Common myeloid progenitor, CD34-positive (primary cell): ENCODE results near the gene PADI3.
A peak's percentile ranks its signal among the peaks of the same experiment; 100 is the strongest.

Experiments
- CTCF ChIA-PET: fragments of 350-600 bp; sonication (Branson Sonifier 250); formaldehyde crosslinking; loops from one replicate; lab custom pipeline; 2021; ENCODE audit warnings: antibody characterized with exemption; lab: Charles Lee
- POLR2A ChIA-PET: fragments of 350-600 bp; sonication (Branson Sonifier 250); formaldehyde crosslinking; loops from one replicate; lab custom pipeline; 2021; ENCODE audit warnings: antibody characterized with exemption; lab: Charles Lee
- DNase-seq, 3 donors: peaks; one replicate each; pipeline versions ENCODE4 v3.0.0 to v3.0.0-alpha.2; 2013
- H3K27ac ChIP-seq, 2 experiments: 1 replicate in 1 of 2; 2 replicates in 1 of 2; pipeline ENCODE4 v1.7.0; 2013; ENCODE audit warnings: inconsistent platforms in 2 of 2, low read length in 2 of 2, mild to moderate bottlenecking in 2 of 2, low read depth in 1 of 2, moderate library complexity in 1 of 2; ENCODE audit not compliant: severe bottlenecking in 2 of 2, insufficient read depth in 1 of 2, poor library complexity in 1 of 2
- H3K27me3 ChIP-seq, 5 experiments: replicated peaks in 2 of 5; 1 replicate in 3 of 5; 2 replicates in 2 of 5; pipeline versions ENCODE4 v1.6.1 to v1.7.0; 2013; ENCODE audit warnings: low read length in 4 of 5, mild to moderate bottlenecking in 2 of 5, moderate library complexity in 2 of 5, inconsistent platforms in 1 of 5; ENCODE audit not compliant: insufficient read depth in 5 of 5, control insufficient read depth in 4 of 5
- H3K36me3 ChIP-seq, 4 experiments: 1 replicate in 2 of 4; 2 replicates in 2 of 4; pipeline versions ENCODE4 v1.6.1 to v1.7.0; 2013; ENCODE audit warnings: low read length in 3 of 4, control low read depth in 1 of 4, mild to moderate bottlenecking in 1 of 4; ENCODE audit not compliant: control insufficient read depth in 4 of 4, insufficient read depth in 4 of 4
- H3K4me1 ChIP-seq, 4 experiments: 1 replicate in 3 of 4; 2 replicates in 1 of 4; pipeline versions ENCODE4 v1.6.1 to v1.7.1; 2013; ENCODE audit warnings: low read length in 3 of 4, mild to moderate bottlenecking in 3 of 4, control low read depth in 1 of 4, inconsistent platforms in 1 of 4, moderate library complexity in 1 of 4; ENCODE audit not compliant: control insufficient read depth in 4 of 4, insufficient read depth in 4 of 4; ENCODE audit errors: control extremely low read depth in 1 of 4
- H3K4me3 ChIP-seq, 7 experiments: 1 replicate in 4 of 7; 2 replicates in 3 of 7; pipeline versions ENCODE4 v1.5.1 to v1.7.0; 2013; ENCODE audit warnings: mild to moderate bottlenecking in 7 of 7, low read length in 6 of 7, moderate library complexity in 6 of 7, inconsistent platforms in 2 of 7, low read depth in 2 of 7, control low read depth in 1 of 7; ENCODE audit not compliant: insufficient read depth in 4 of 7, control insufficient read depth in 1 of 7; ENCODE audit errors: extremely low read depth in 1 of 7
- H3K9me3 ChIP-seq, 5 experiments: 1 replicate in 4 of 5; 2 replicates in 1 of 5; pipeline versions ENCODE4 v1.6.1 to v1.7.1; 2013; ENCODE audit warnings: low read length in 4 of 5, mild to moderate bottlenecking in 2 of 5, inconsistent platforms in 1 of 5, low read depth in 1 of 5, moderate library complexity in 1 of 5; ENCODE audit not compliant: control insufficient read depth in 4 of 5, insufficient read depth in 2 of 5; ENCODE audit errors: control extremely low read depth in 1 of 5
- WGBS: methylation state at CpG from one replicate; pipeline ENCODE4 v1.1.5; 2013; ENCODE audit not compliant: insufficient coverage; 5-methylcytosine and 5-hydroxymethylcytosine counted together

The PADI3 gene

GRCh38 chr1:17244821-17245740, 3.8 kb upstream of the PADI3 start:
- Histone ChIP-seq H3K36me3 (no peaks in the 10 kb centered on the region), H3K4me3 (no peak overlapping the region), H3K9me3 (no peaks in the 10 kb centered on the region), H3K4me1 (peaks cover 0 to 33% (median 20%) of the 10 kb centered on the region in 4 experiments), H3K27ac (no peak overlapping the region), H3K27me3 (peaks cover 0 to 4% (median 0%) of the 10 kb centered on the region in 5 experiments)
- WGBS, result 88% methylated on average over 10 of the region's 14 CpGs
- CTCF ChIA-PET, result interaction anchor here (1.0 to 2.9 kb wide), 9 partner anchors 8 to 193 kb away, joined by 3 to 20 read pairs (median 4); no protein-coding TSS in a partner anchor
- POLR2A ChIA-PET, result interaction anchor here (0.6 kb wide), 1 partner anchor 49 kb away, joined by 3 read pairs; no protein-coding TSS in a partner anchor
- no peak for DNase-seq

GRCh38 chr1:17245816-17246325, 3.0 kb upstream of the PADI3 start:
- no peaks in the 10 kb centered on the region for H3K9me3 ChIP-seq
- H3K4me3 ChIP-seq, result no peak overlapping the region
- peaks cover 0 to 4% (median 0%) of the 10 kb centered on the region in 5 experiments for H3K27me3 ChIP-seq
- H3K36me3 ChIP-seq, result no peaks in the 10 kb centered on the region
- WGBS, result 81% methylated on average over 7 of the region's 7 CpGs
- H3K4me1 ChIP-seq, result peaks cover 0 to 40% (median 28%) of the 10 kb centered on the region in 4 experiments
- ChIA-PET CTCF (interaction anchor here (0.8 to 2.9 kb wide), 11 partner anchors 9 to 194 kb away, joined by 3 to 20 read pairs (median 4); no protein-coding TSS in a partner anchor), POLR2A (interaction anchor here (0.6 kb wide), 1 partner anchor 48 kb away, joined by 3 read pairs; no protein-coding TSS in a partner anchor)
- no peak overlapping the region for H3K27ac ChIP-seq
- DNase-seq, result no peak

GRCh38 chr1:17246971-17247370, 1.9 kb upstream of the PADI3 start:
- ChIA-PET CTCF (interaction anchor here (0.7 to 2.9 kb wide), 8 partner anchors 10 to 126 kb away, joined by 3 to 20 read pairs (median 4); no protein-coding TSS in a partner anchor), POLR2A (no interaction called here)
- WGBS, result 88% methylated on average over 1 of the region's 2 CpGs
- H3K27ac ChIP-seq, result no peak overlapping the region
- H3K4me1 ChIP-seq, result peaks cover 0 to 51% (median 36%) of the 10 kb centered on the region in 4 experiments
- DNase-seq, result peak in 1 of 3 donors; percentile 33
- H3K36me3 ChIP-seq, result no peaks in the 10 kb centered on the region
- H3K27me3 ChIP-seq, result peaks cover 0 to 2% (median 0%) of the 10 kb centered on the region in 5 experiments
- H3K4me3 ChIP-seq, result no peak overlapping the region
- H3K9me3 ChIP-seq, result no peaks in the 10 kb centered on the region

GRCh38 chr1:17250601-17251000, 1.7 kb downstream of the PADI3 start:
- H3K27me3 ChIP-seq, result no peaks in the 10 kb centered on the region
- DNase-seq, result peak; percentile 90 to 99 (median 97)
- ChIA-PET POLR2A (interaction anchor here (0.6 to 0.9 kb wide), 2 partner anchors 15 to 43 kb away, joined by 3 read pairs; no protein-coding TSS in a partner anchor), CTCF (interaction anchor here (1.2 to 3.5 kb wide), 7 partner anchors 11 to 190 kb away, joined by 3 to 18 read pairs (median 5); no protein-coding TSS in a partner anchor)
- peak overlapping the region; percentile 29 to 79 for H3K27ac ChIP-seq
- no peaks in the 10 kb centered on the region for H3K9me3 ChIP-seq
- H3K4me1 ChIP-seq, result peaks cover 0 to 51% (median 35%) of the 10 kb centered on the region in 4 experiments
- WGBS, result 13% methylated on average over 4 of the region's 7 CpGs
- peak overlapping the region in 2 of 7 experiments; percentile 8 to 24 for H3K4me3 ChIP-seq
- H3K36me3 ChIP-seq, result no peaks in the 10 kb centered on the region

GRCh38 chr1:17251246-17251645, 2.3 kb downstream of the PADI3 start:
- ChIA-PET POLR2A (interaction anchor here (0.6 to 0.9 kb wide), 2 partner anchors 16 to 42 kb away, joined by 3 read pairs; no protein-coding TSS in a partner anchor), CTCF (interaction anchor here (1.2 to 3.5 kb wide), 5 partner anchors 14 to 191 kb away, joined by 4 to 18 read pairs (median 9); no protein-coding TSS in a partner anchor)
- Histone ChIP-seq H3K9me3 (no peaks in the 10 kb centered on the region), H3K27me3 (no peaks in the 10 kb centered on the region), H3K4me3 (peak overlapping the region in 1 of 7 experiments; percentile 24), H3K27ac (peak overlapping the region; percentile 29 to 79), H3K4me1 (peaks cover 0 to 46% (median 30%) of the 10 kb centered on the region in 4 experiments), H3K36me3 (no peaks in the 10 kb centered on the region)
- peak in 1 of 3 donors; percentile 31 for DNase-seq
- WGBS, result 90% methylated on average over 5 of the region's 5 CpGs

- H3K4me1 ChIP-seq, result peaks cover 0 to 46% (median 28%) of the 10 kb centered on the region in 4 experiments
- peak in 1 of 3 donors; percentile 38 for DNase-seq
- POLR2A ChIA-PET, result no interaction called here
- H3K36me3 ChIP-seq, result no peaks in the 10 kb centered on the region
- H3K9me3 ChIP-seq, result no peaks in the 10 kb centered on the region
- H3K27me3 ChIP-seq, result no peaks in the 10 kb centered on the region
- CTCF ChIA-PET, result interaction anchor here (2.3 to 3.0 kb wide), 2 partner anchors 22 to 127 kb away, joined by 9 to 13 read pairs; no protein-coding TSS in a partner anchor
- peak overlapping the region in 1 of 2 experiments; percentile 79 for H3K27ac ChIP-seq
- WGBS, result 100% methylated on average over 2 of the region's 3 CpGs
- no peak overlapping the region for H3K4me3 ChIP-seq
Observed at GRCh38 chr1:17251701-17252376, 2.9 kb downstream of the PADI3 start.
